Measurements from ENCODE around the gene ASB6. TPM values are rescaled to one million over a fixed set of nuclear protein-coding genes. Genes with fewer than 3 reads are reported as not detected.

The ASB6 gene
- polyA plus RNA-seq, 2 of the 4 experiments (the other 2 are of a cell fraction): 9.2 to 17.3 TPM

- POLR2A ChIA-PET: interaction anchor here (1.0 to 1.7 kb wide), 3 partner anchors 14 to 500 kb away, joined by 3 to 5 read pairs (median 3); partner anchors contain the start of gene NTMT1
- FAIRE-seq: no peak
- Histone ChIP-seq H3K27ac (0 out of 6 replicates have a peak overlapping the region, but pooled peaks of 1 of the 2 experiments have one; percentile 15), H3K4me2 (peak overlapping the region; percentile 91), H3K4me1 (peaks cover 18% of the 10 kb centered on the region), H3K9me3 (no peaks in the 10 kb centered on the region), H3K4me3 (peak overlapping the region; percentile 87)
- WGBS (ENCODE audit: missing lambda C conversion rate): 80% methylated on average over 18 of the region's 25 CpGs
- TF ChIP-seq CHD2 (IDR thresholded peaks at IDR 0.05; ENCODE audit: low read length, partially characterized antibody) (no peak), E2F6 (IDR thresholded peaks at IDR 0.05; ENCODE audit: borderline replicate concordance, low read depth) (no peak), USF2 (IDR thresholded peaks at IDR 0.05) (no peak), CBX8 (IDR thresholded peaks at IDR 0.05) (no peak), ZNF302 (CRISPR knock-in tag; IDR thresholded peaks at IDR 0.05) (no peak), ESRRA (IDR thresholded peaks at IDR 0.05; ENCODE audit: borderline replicate concordance, low read length) (no peak), POLR2A (IDR thresholded peaks at IDR 0.05; ENCODE audit: low read length) (no peak), PHF8 (IDR thresholded peaks at IDR 0.05; ENCODE audit: borderline replicate concordance, low read depth) (no peak), JUN (IDR thresholded peaks at IDR 0.05) (no peak), KDM5A (IDR thresholded peaks at IDR 0.05) (no peak), RAD21 (conservative IDR thresholded peaks at IDR 0.05 in 1 of 2, IDR thresholded peaks at IDR 0.05 in 1 of 2) (no peak), BCL3 (IDR thresholded peaks at IDR 0.05) (no peak), FOSB (CRISPR knock-in tag; IDR thresholded peaks at IDR 0.05) (no peak), HOXB5 (CRISPR knock-in tag; IDR thresholded peaks at IDR 0.05) (no peak), HES2 (IDR thresholded peaks at IDR 0.05) (no peak), NFE2L2 (conservative IDR thresholded peaks at IDR 0.05; ENCODE audit: low read length) (no peak)
- CTCF ChIA-PET: interaction anchor here (1.0 to 26.2 kb wide), 14 partner anchors 12 to 507 kb away, joined by 3 to 947 read pairs (median 12); partner anchors contain the start of genes NTMT1, PTGES and TOR1B
- ATAC-seq: no peak
- DNase-seq (ENCODE audit: low read depth in 1 of 2, low spot score in 1 of 2): no peak
These were observed 1.7 kb downstream of the ASB6 start for GRCh38 chr9:129640086-129640870.

- ATAC-seq (no peak), DNase-seq (ENCODE audit: low read depth in 1 of 2, low spot score in 1 of 2) (no peak), FAIRE-seq (no peak)
- Histone ChIP-seq H3K9me3 (no peaks in the 10 kb centered on the region), H3K4me2 (peak overlapping the region; percentile 91; the same call in 2 of the 3 replicates), H3K4me1 (peaks cover 18% of the 10 kb centered on the region), H3K4me3 (no peak overlapping the region), H3K27ac (no peak overlapping the region)
- ChIA-PET CTCF (interaction anchor here (1.0 to 26.2 kb wide), 11 partner anchors 12 to 506 kb away, joined by 3 to 947 read pairs (median 16); partner anchors contain the start of genes C9orf50 and NTMT1), POLR2A (interaction anchor here (1.0 to 1.7 kb wide), 3 partner anchors 14 to 500 kb away, joined by 3 to 5 read pairs (median 3); partner anchors contain the start of gene NTMT1)
- no peak for TF ChIP-seq KDM1A (IDR thresholded peaks at IDR 0.05; ENCODE audit: low read depth)
- TF ChIP-seq TFCP2L1 (CRISPR knock-in tag; IDR thresholded peaks at IDR 0.05): no peak
- no peak for TF ChIP-seq HEYL (CRISPR knock-in tag; IDR thresholded peaks at IDR 0.05)
- 0 out of 2 replicates have a peak, but pooled peaks have one; percentile 10 for TF ChIP-seq PBX3 (IDR thresholded peaks at IDR 0.05)
- 92% methylated on average over 12 of the region's 12 CpGs for WGBS (ENCODE audit: missing lambda C conversion rate)
These were observed 2.2 kb downstream of the ASB6 start for GRCh38 chr9:129639756-129640085.
